Hippocampal formation (tissue), 2 donors: Measurements from ENCODE around the gene KRTAP23-1.

ENCODE experiments used
- DNase-seq, 2 donors: peaks; one replicate each; lab custom pipeline; 2025; lab: John Stamatoyannopoulos, UW

KRTAP23-1 gene

GRCh38 chr21:30306884-30307283, 41.5 kb downstream of the KRTAP23-1 start:
- no peak for DNase-seq

DNA sequence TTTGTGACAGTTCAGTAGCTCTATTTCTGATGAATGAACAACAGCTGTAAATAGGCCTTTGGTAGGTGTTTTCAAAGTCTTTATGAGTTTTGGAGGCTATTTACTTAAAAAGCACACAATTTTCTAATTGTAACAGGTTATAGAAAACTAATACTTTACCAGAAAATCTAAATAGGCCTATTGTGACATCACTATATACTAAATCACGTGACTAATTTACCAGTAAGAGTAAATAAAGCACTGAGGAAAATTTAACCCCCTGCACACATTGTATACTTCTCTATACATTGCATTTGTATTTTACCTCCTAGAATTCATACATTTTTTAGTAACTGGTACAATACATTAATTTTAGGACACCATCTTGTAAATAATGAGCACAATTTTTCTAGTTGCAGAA, 43.3 kb downstream of the KRTAP23-1 start:
- no peak for DNase-seq
